ENCODE data around the gene ANKRD31. TPM values are rescaled to one million over a fixed set of nuclear protein-coding genes. Genes with fewer than 3 reads are reported as not detected.
A peak's percentile ranks its signal among the peaks of the same experiment; 100 is the strongest.

The ANKRD31 gene
- polyA plus RNA-seq, 2 of the 4 experiments (the other 2 are of a cell fraction), result 0.15 to 0.49 TPM

GRCh38 chr5:75053054-75053303 is 183.7 kb downstream of the ANKRD31 start:
- Histone ChIP-seq H3K4me1 (peaks cover 16% of the 10 kb centered on the region; the same call in 2 of the 3 replicates), H3K4me3 (peak overlapping the region; percentile 73), H3K4me2 (peak overlapping the region; percentile 93), H3K27ac (peak overlapping the region; percentile 74 to 92), H3K9me3 (no peaks in the 10 kb centered on the region)
- WGBS (ENCODE audit: missing lambda C conversion rate), result 0% methylated on average over 9 of the region's 40 CpGs
- POLR2A ChIA-PET, result interaction anchor here (1.1 to 2.5 kb wide), 2 partner anchors 184 to 284 kb away, joined by 9 to 13 read pairs; partner anchors contain the start of genes ANKRD31 and HMGCR
- ATAC-seq (no peak; a peak in 1 of 6 replicates), DNase-seq (ENCODE audit: low read depth in 1 of 2, low spot score in 1 of 2) (no peak), FAIRE-seq (no peak)
- CTCF ChIA-PET, result interaction anchor here (1.7 to 1.8 kb wide), 2 partner anchors 208 to 212 kb away, joined by 5 to 10 read pairs; no protein-coding TSS in a partner anchor
- TF ChIP-seq JUN (IDR thresholded peaks at IDR 0.05) (no peak), SMC3 (IDR thresholded peaks at IDR 0.05) (0 out of 3 replicates have a peak, but pooled peaks have one; percentile 4), ZC3H11A (IDR thresholded peaks at IDR 0.05) (no peak)

GRCh38 chr5:75052192-75053053 is 184.3 kb downstream of the ANKRD31 start, which contains the start of gene GCNT4:
TSS of gene GCNT4 (minus strand) at chr5:75052558. CDS start at chr5:75030037, 22,521 bp downstream.
- 13% methylated on average over 25 of the region's 74 CpGs for WGBS (ENCODE audit: missing lambda C conversion rate)
- POLR2A ChIA-PET, result interaction anchor here (2.5 kb wide), 1 partner anchor 285 kb away, joined by 13 read pairs; the partner anchor contains the start of gene HMGCR
- TF ChIP-seq JUN (IDR thresholded peaks at IDR 0.05) (no peak), POLR2A (IDR thresholded peaks at IDR 0.05; ENCODE audit: low read length) (peak; percentile 20; the same call in 1 of the 2 replicates), MAZ (IDR thresholded peaks at IDR 0.05; ENCODE audit: borderline replicate concordance, low read depth, low read length) (no peak), RNF2 (IDR thresholded peaks at IDR 0.05; ENCODE audit: borderline replicate concordance, low read depth) (0 out of 2 replicates have a peak, but pooled peaks have one; percentile 56), HOXA7 (CRISPR knock-in tag; IDR thresholded peaks at IDR 0.05) (no peak), RCOR1 (IDR thresholded peaks at IDR 0.05; ENCODE audit: low read depth, low read length) (no peak), FOXS1 (CRISPR knock-in tag; IDR thresholded peaks at IDR 0.05) (no peak)
- Histone ChIP-seq H3K4me1 (peaks cover 16% of the 10 kb centered on the region; the same call in 2 of the 3 replicates), H3K4me3 (peak within 1 kb of the TSS; percentile 73), H3K4me2 (peak within 1 kb of the TSS; percentile 93), H3K9me3 (no peaks in the 10 kb centered on the region), H3K27ac (peak within 1 kb of the TSS; percentile 74 to 92)
- DNase-seq (ENCODE audit: low read depth in 1 of 2, low spot score in 1 of 2) (peak; percentile 29 to 56), ATAC-seq (peak; percentile 76 to 77), FAIRE-seq (no peak)
- CTCF ChIA-PET, result interaction anchor here (0.7 to 1.8 kb wide), 8 partner anchors 10 to 629 kb away, joined by 3 to 10 read pairs (median 4); partner anchors contain the start of gene ANKRD31

GRCh38 chr5:75051217-75051751 is 185.4 kb downstream of the ANKRD31 start:
- FAIRE-seq (no peak), DNase-seq (ENCODE audit: low read depth in 1 of 2, low spot score in 1 of 2) (no peak), ATAC-seq (no peak)
- ChIA-PET POLR2A (no interaction called here), CTCF (interaction anchor here (1.5 to 1.9 kb wide), 3 partner anchors 13 to 286 kb away, joined by 3 to 10 read pairs (median 6); partner anchors contain the start of gene HMGCR)
- TF ChIP-seq ZNF302 (CRISPR knock-in tag; IDR thresholded peaks at IDR 0.05), result no peak
- no peak for TF ChIP-seq RCOR1 (IDR thresholded peaks at IDR 0.05; ENCODE audit: low read depth, low read length)
- no peak for TF ChIP-seq NR3C1 (IDR thresholded peaks at IDR 0.05)
- no peak for TF ChIP-seq NPAS2 (CRISPR knock-in tag; IDR thresholded peaks at IDR 0.05; ENCODE audit: borderline replicate concordance)
- TF ChIP-seq EHF (CRISPR knock-in tag; IDR thresholded peaks at IDR 0.05), result no peak
- TF ChIP-seq CHD2 (IDR thresholded peaks at IDR 0.05; ENCODE audit: low read length, partially characterized antibody), result no peak
- TF ChIP-seq PHF8 (IDR thresholded peaks at IDR 0.05; ENCODE audit: borderline replicate concordance, low read depth), result no peak
- no peak for TF ChIP-seq JUN (IDR thresholded peaks at IDR 0.05)
- TF ChIP-seq ESRRA (IDR thresholded peaks at IDR 0.05; ENCODE audit: borderline replicate concordance, low read length), result no peak
- TF ChIP-seq ELK1 (IDR thresholded peaks at IDR 0.05; ENCODE audit: low read depth, low read length), result no peak
- Histone ChIP-seq H3K4me3 (no peak overlapping the region), H3K27ac (no peak overlapping the region), H3K4me1 (peaks cover 16% of the 10 kb centered on the region; the same call in 2 of the 3 replicates), H3K9me3 (no peaks in the 10 kb centered on the region), H3K4me2 (peak overlapping the region; percentile 93; the same call in 1 of the 3 replicates)
- WGBS (ENCODE audit: missing lambda C conversion rate), result 77% methylated on average over 7 of the region's 7 CpGs
